Measurements from ENCODE around the gene JAM3. TPM values are rescaled to one million over a fixed set of nuclear protein-coding genes. Genes with fewer than 3 reads are reported as not detected.
A peak's percentile ranks its signal among the peaks of the same experiment; 100 is the strongest.

Gene JAM3
- total and polyA plus RNA-seq, 2 of the 8 experiments (the other 6 are each of a cell fraction or from before 2014, with no cell fraction given) = 19.6 to 42.8 TPM

GRCh38 chr11:134046681-134047449, 22.0 kb upstream of the JAM3 start:
- Histone ChIP-seq H2BK20ac (ENCODE audit: low read length) (peak overlapping the region; percentile 21; the same call in 1 of the 2 replicates), H3K9me3 (ENCODE audit: insufficient read depth in 2 of 2, low read depth in 1 of 2, low read length in 1 of 2) (no peaks in the 10 kb centered on the region), H3K27me3 (replicated peaks in 1 of 4; ENCODE audit: control insufficient read depth in 3 of 4, extremely low read depth in 1 of 4, insufficient read depth in 3 of 4, low read length in 3 of 4) (no peaks in the 10 kb centered on the region; a peak in 2 of 7 replicates), H3K23me2 (ENCODE audit: low read depth, low read length) (no peaks in the 10 kb centered on the region), H4K5ac (ENCODE audit: insufficient read length, low read depth, low read length) (no peak overlapping the region), H2AK5ac (ENCODE audit: low read depth, low read length) (no peak overlapping the region), H3K4me2 (ENCODE audit: insufficient read depth in 1 of 2, low read depth in 2 of 2, low read length in 2 of 2) (no peak overlapping the region; a peak in 1 of 4 replicates), H2BK12ac (ENCODE audit: low read depth, low read length) (0 out of 2 replicates have a peak overlapping the region, but pooled peaks have one; percentile 2), H3K79me1 (ENCODE audit: low read depth, low read length) (no peaks in the 10 kb centered on the region), H3K23ac (ENCODE audit: insufficient read length) (no peak overlapping the region), H3K18ac (ENCODE audit: extremely low read depth, low read length) (no peak overlapping the region), H4K20me1 (replicated peaks in 1 of 2; ENCODE audit: control insufficient read depth in 1 of 2, insufficient read depth in 2 of 2, low read length in 2 of 2) (no peaks in the 10 kb centered on the region), H3K9ac (replicated peaks in 1 of 4; ENCODE audit: extremely low read depth in 1 of 4, low read depth in 3 of 4, low read length in 3 of 4) (no peak overlapping the region), H3K4ac (replicated peaks; ENCODE audit: insufficient read length, low read depth, low read length) (no peak overlapping the region), H4K8ac (ENCODE audit: extremely low read depth, insufficient read depth, low read length) (no peak overlapping the region; the same call in 1 of the 2 replicates), H3K27ac (ENCODE audit: low read depth, low read length) (no peak overlapping the region), H3K79me2 (ENCODE audit: control insufficient read depth in 1 of 2, insufficient read depth in 2 of 2, low read length in 2 of 2) (no peaks in the 10 kb centered on the region), H3K56ac (replicated peaks; ENCODE audit: insufficient read length, low read depth, low read length) (no peak overlapping the region), H2BK120ac (replicated peaks; ENCODE audit: low read depth, low read length) (no peak overlapping the region), H2BK15ac (ENCODE audit: low read length) (no peak overlapping the region), H3K36me3 (ENCODE audit: control insufficient read depth in 2 of 4, insufficient read depth in 4 of 4, low read length in 3 of 4) (no peaks in the 10 kb centered on the region), H4K91ac (replicated peaks; ENCODE audit: insufficient read length, low read length) (no peak overlapping the region), H2AFZ (ENCODE audit: low read length) (peak overlapping the region; percentile 63; the same call in 1 of the 2 replicates), H3K14ac (ENCODE audit: insufficient read length) (no peak overlapping the region), H2BK5ac (ENCODE audit: low read depth, low read length) (no peak overlapping the region), H3K4me3 (ENCODE audit: extremely low read depth in 1 of 4, insufficient read depth in 2 of 4, low read depth in 3 of 4, low read length in 4 of 4) (no peak overlapping the region), H3K4me1 (replicated peaks in 1 of 4; ENCODE audit: control insufficient read depth in 3 of 4, insufficient read depth in 4 of 4, low read length in 3 of 4) (peaks cover 1 to 10% (median 6%) of the 10 kb centered on the region in 4 experiments; a peak in 6 of 7 replicates)
- TF ChIP-seq EGR1 (IDR thresholded peaks at IDR 0.05; ENCODE audit: borderline replicate concordance, low read depth, low read length) (no peak), RBBP5 (IDR thresholded peaks at IDR 0.05; ENCODE audit: borderline replicate concordance, low read depth, low read length) (no peak), SAP30 (IDR thresholded peaks at IDR 0.05; ENCODE audit: insufficient read depth, insufficient replicate concordance, low read length) (no peak), CHD2 (IDR thresholded peaks at IDR 0.05; ENCODE audit: low read length) (no peak), NANOG (IDR thresholded peaks at IDR 0.05; ENCODE audit: insufficient read depth, low read depth, low read length, poor library complexity, severe bottlenecking) (no peak), RAD21 (IDR thresholded peaks at IDR 0.05 in 1 of 2, conservative IDR thresholded peaks at IDR 0.05 in 1 of 2; ENCODE audit: low read depth in 2 of 2, low read length in 2 of 2) (no peak), SRF (IDR thresholded peaks at IDR 0.05; ENCODE audit: low read depth, low read length) (no peak)
- POLR2A ChIA-PET (ENCODE audit: partially characterized antibody) = interaction anchor here (2.6 kb wide), 2 partner anchors 8 to 10 kb away, joined by 7 to 9 read pairs; no protein-coding TSS in a partner anchor
- CTCF ChIA-PET (ENCODE audit: partially characterized antibody) = interaction anchor here (0.6 to 9.5 kb wide), 20 partner anchors 11 to 122 kb away, joined by 3 to 178 read pairs (median 10); no protein-coding TSS in a partner anchor
- 93 to 100% methylated on average over 7 to 30 of the region's 30 CpGs for whole genome bisulfite sequencing, 2 experiments (ENCODE audit: extremely low coverage in 1 of 2, insufficient coverage in 1 of 2, insufficient read length in 1 of 2, insufficient replicate concordance in 2 of 2, low coverage in 1 of 2, low lambda C conversion rate in 2 of 2, missing lambda C conversion rate in 1 of 2)
- FAIRE-seq = no peak
- DNase-seq (ENCODE audit: low read depth in 1 of 2, low spot score in 2 of 2) = no peak

Measured in H1 (cell line).